K562 (cell line): Measurements from ENCODE around the gene SCN1B. TPM values are rescaled to one million over a fixed set of nuclear protein-coding genes. Genes with fewer than 3 reads are reported as not detected.

Experiments used
- ATAC-seq: fragments of 200-7000 bp; cut with Tn5 transposase; 3 replicates; pipeline ENCODE4 v1.9.1; 2020; ENCODE audit warnings: moderate library complexity
- BruUV-seq: library from RNA; stranded (reverse); fragments of 400-500 nt; replicated peaks from 2 replicates; lab custom pipeline; 2021; lab: Mats Ljungman, UMichigan
- CTCF ChIA-PET: fragments of 300-600 bp; formaldehyde crosslinking; extraction: SDS; loops from one replicate; lab custom pipeline; 2021; ENCODE audit warnings: low intra/inter-chr PET ratio; lab: Yijun Ruan, JAX
- POLR2A ChIA-PET: fragments of 300-600, 350-650 bp; sonication (Branson Sonifier 250); formaldehyde crosslinking; extraction: SDS; loops from one replicate; lab custom pipeline; 2021; ENCODE audit warnings: antibody characterized with exemption, inconsistent platforms; lab: Yijun Ruan, JAX
- DNase-seq, 4 experiments: peaks; one replicate each; pipeline versions ENCODE4 v3.0.0 to v3.0.0-alpha.2; 2011 to 2018; ENCODE audit warnings: low spot score in 3 of 4, mixed read lengths in 3 of 4; ENCODE audit errors: extremely low read depth in 1 of 4
- FAIRE-seq: peaks from 2 replicates; lab custom pipeline; 2011; peaks lifted over from hg19 to GRCh38; lab: Jason Lieb, UNC
- H2AFZ ChIP-seq: 2 replicates; pipeline ENCODE4 v1.6.0; 2011; ENCODE audit warnings: low read depth, low read length, control low read depth, inconsistent platforms
- H3K27ac ChIP-seq: fragments of 200-600 bp; 3 replicates; pipeline ENCODE4 v1.8.0; 2011; ENCODE audit warnings: low read depth, mild to moderate bottlenecking, control low read depth, inconsistent platforms, low read length, moderate library complexity, mixed read lengths; ENCODE audit errors: extremely low read depth
- H3K27me3 ChIP-seq, 2 experiments: fragments of 300-600 bp in 1 of 2; 2 replicates in 1 of 2; 3 replicates in 1 of 2; pipeline versions ENCODE4 v1.6.0 to v1.8.0; 2011; ENCODE audit warnings: inconsistent platforms in 2 of 2, low read length in 2 of 2, mild to moderate bottlenecking in 1 of 2, mixed read lengths in 1 of 2, moderate library complexity in 1 of 2; ENCODE audit not compliant: control insufficient read depth in 2 of 2, insufficient read depth in 2 of 2
- H3K36me3 ChIP-seq: fragments of 300-600 bp; 3 replicates; pipeline ENCODE4 v1.8.0; 2011; ENCODE audit warnings: mild to moderate bottlenecking, low read length, inconsistent platforms; ENCODE audit not compliant: control insufficient read depth, insufficient read depth
- H3K4me1 ChIP-seq, 2 experiments: fragments of 200-600 bp in 1 of 2; replicated peaks in 1 of 2; 2 replicates in 1 of 2; 3 replicates in 1 of 2; pipeline versions ENCODE4 v1.5.1 to v1.8.0; 2011; ENCODE audit warnings: inconsistent platforms in 2 of 2, low read length in 2 of 2, mild to moderate bottlenecking in 1 of 2, mixed read lengths in 1 of 2, moderate library complexity in 1 of 2; ENCODE audit not compliant: control insufficient read depth in 2 of 2, insufficient read depth in 2 of 2
- H3K4me2 ChIP-seq: 2 replicates; pipeline ENCODE4 v1.6.1; 2011; ENCODE audit warnings: low read length, control low read depth, inconsistent platforms, mixed read lengths; ENCODE audit not compliant: insufficient read depth
- H3K4me3 ChIP-seq: fragments of 200-600 bp; sonication (generic), shearing (Covaris generic); 2 replicates; pipeline ENCODE4 v1.5.1; 2016; ENCODE audit warnings: control low read depth, inconsistent platforms
- H3K79me2 ChIP-seq: fragments of 200-600 bp; 3 replicates; pipeline ENCODE4 v1.8.0; 2011; ENCODE audit warnings: low read length, inconsistent platforms; ENCODE audit not compliant: control insufficient read depth, insufficient read depth
- H3K9ac ChIP-seq, 2 experiments: 2 replicates each; pipeline versions ENCODE4 v1.6.0 to v1.6.1; 2011; ENCODE audit warnings: low read depth in 2 of 2, low read length in 2 of 2, control low read depth in 1 of 2, inconsistent platforms in 1 of 2, mild to moderate bottlenecking in 1 of 2, mixed read lengths in 1 of 2; ENCODE audit not compliant: insufficient read depth in 1 of 2
- H3K9me1 ChIP-seq: one replicate; pipeline ENCODE4 v1.6.0; 2011; ENCODE audit warnings: inconsistent platforms, mild to moderate bottlenecking, low read length, moderate library complexity; ENCODE audit not compliant: control insufficient read depth, insufficient read depth
- H3K9me3 ChIP-seq: replicated peaks from 2 replicates; pipeline ENCODE4 v1.5.1; 2011; ENCODE audit warnings: low read depth, low read length, inconsistent platforms; ENCODE audit not compliant: control insufficient read depth, insufficient read depth
- H4K20me1 ChIP-seq: replicated peaks from 2 replicates; pipeline ENCODE4 v1.6.1; 2011; ENCODE audit warnings: low read length, inconsistent platforms, mixed read lengths; ENCODE audit not compliant: control insufficient read depth, insufficient read depth
- ATF2 ChIP-seq: sonication (generic); formaldehyde crosslinking; IDR thresholded peaks from 2 replicates; pipeline ENCODE4 v1.8.1; 2022; ENCODE audit warnings: missing genetic modification reagents
- BCL6 ChIP-seq: fragments of 250-450 bp; sonication (Bioruptor Pico); IDR thresholded peaks from 2 replicates; pipeline ENCODE4 v1.4.0; 2020
- BCOR ChIP-seq: fragments of 450-650 bp; IDR thresholded peaks from 2 replicates; pipeline ENCODE4 v1.6.1; 2016
- COPS2 ChIP-seq: fragments of 450-650 bp; conservative IDR thresholded peaks from 2 replicates; pipeline ENCODE4 v1.6.1; 2016; ENCODE audit warnings: mild to moderate bottlenecking, moderate library complexity
- E2F1 ChIP-seq: sonication (generic); formaldehyde crosslinking; IDR thresholded peaks from 2 replicates; pipeline ENCODE4 v1.8.1; 2023; ENCODE audit warnings: mild to moderate bottlenecking, missing genetic modification reagents, moderate library complexity
- E2F3 ChIP-seq: fragments of 250-450 bp; sonication (Bioruptor Pico); IDR thresholded peaks from 2 replicates; pipeline ENCODE4 v1.4.0; 2020; ENCODE audit warnings: mild to moderate bottlenecking
- ESRRA ChIP-seq: fragments of 450-650 bp; IDR thresholded peaks from 2 replicates; pipeline ENCODE4 v1.6.1; 2014; ENCODE audit warnings: low read depth, mild to moderate bottlenecking, moderate library complexity, borderline replicate concordance
- ETS2 ChIP-seq: IDR thresholded peaks from 2 replicates; pipeline ENCODE4 v1.6.1; 2016; ENCODE audit warnings: borderline replicate concordance, missing genetic modification characterization, mild to moderate bottlenecking, moderate library complexity, missing compliant biosample characterization; ENCODE audit not compliant: poor library complexity, severe bottlenecking
- GATA2 ChIP-seq: sonication (generic); formaldehyde crosslinking; IDR thresholded peaks from 2 replicates; pipeline ENCODE4 v1.4.0; 2020; ENCODE audit warnings: mild to moderate bottlenecking, missing genetic modification reagents
- HCFC1 ChIP-seq: IDR thresholded peaks from 2 replicates; pipeline ENCODE4 v1.6.1; 2012; ENCODE audit warnings: low read depth, low read length, improper control_type of control experiment
- ID3 ChIP-seq, 2 experiments: fragments of 250-450 bp in 1 of 2; fragments of 450-650 bp in 1 of 2; sonication (Bioruptor Pico) in 1 of 2; IDR thresholded peaks; 2 replicates each; pipeline versions ENCODE4 v1.6.1 to v1.8.0; 2016 to 2021; ENCODE audit warnings: mild to moderate bottlenecking in 2 of 2, moderate library complexity in 2 of 2, missing compliant biosample characterization in 1 of 2, missing genetic modification characterization in 1 of 2
- KDM4B ChIP-seq, 2 experiments: fragments of 450-650 bp in 1 of 2; sonication (generic) in 1 of 2; IDR thresholded peaks; 2 replicates each; pipeline ENCODE4 v1.6.1; 2016 to 2017; ENCODE audit warnings: borderline replicate concordance in 2 of 2, antibody characterized with exemption in 1 of 2, low read depth in 1 of 2, mild to moderate bottlenecking in 1 of 2
- MAFK ChIP-seq: IDR thresholded peaks from 2 replicates; pipeline ENCODE4 v1.6.1; 2011; ENCODE audit warnings: low read length, improper control_type of control experiment
- PTBP1 ChIP-seq: fragments of 200-400 bp; formaldehyde crosslinking; IDR thresholded peaks from 2 replicates; pipeline ENCODE4 v1.6.1; 2017; ENCODE audit warnings: low read depth, low read length
- RBM25 ChIP-seq: fragments of 200-400 bp; formaldehyde crosslinking; IDR thresholded peaks from 2 replicates; pipeline ENCODE4 v1.6.1; 2018; ENCODE audit warnings: low read length, low read depth, moderate library complexity; ENCODE audit not compliant: severe bottlenecking
- SETDB1 ChIP-seq: IDR thresholded peaks from one replicate; pipeline ENCODE4 v1.6.1; 2012; ENCODE audit warnings: low read length, control low read depth, inconsistent platforms
- TFAP4 ChIP-seq: sonication (generic); formaldehyde crosslinking; IDR thresholded peaks from 2 replicates; pipeline ENCODE4 v1.8.0; 2022; ENCODE audit warnings: missing genetic modification reagents, mild to moderate bottlenecking, moderate library complexity, borderline replicate concordance
- ZNF134 ChIP-seq: fragments of 250-450 bp; sonication (Bioruptor Pico); conservative IDR thresholded peaks from 2 replicates; pipeline ENCODE4 v1.4.0; 2020
- ZNF239 ChIP-seq: fragments of 250-450 bp; sonication (Bioruptor Pico); IDR thresholded peaks from 2 replicates; pipeline ENCODE4 v1.4.0; 2020; ENCODE audit warnings: mild to moderate bottlenecking
- ZNF41 ChIP-seq: fragments of 250-450 bp; sonication (Bioruptor Pico); conservative IDR thresholded peaks from 2 replicates; pipeline ENCODE4 v1.4.0; 2020; ENCODE audit warnings: mild to moderate bottlenecking
- ZNF75A ChIP-seq: fragments of 450-650 bp; formaldehyde crosslinking; IDR thresholded peaks from 2 replicates; pipeline ENCODE4 v1.4.0; 2020; ENCODE audit warnings: mild to moderate bottlenecking
- WGBS: fragments of 100-300 bp; shearing (Covaris generic); methylation state at CpG from one replicate; pipeline ENCODE4 v1.1.6; 2016; ENCODE audit warnings: low coverage, mixed read lengths; ENCODE audit not compliant: insufficient coverage; ENCODE audit errors: missing lambda C conversion rate; 5-methylcytosine and 5-hydroxymethylcytosine counted together
- in situ Hi-C: fragments of 300-500 bp; cut with MboI; formaldehyde crosslinking; loops from 4 replicates; pipeline ENCODE4 v1.15.0; 2018; ENCODE audit warnings: inconsistent platforms, mixed read lengths
- intact Hi-C: fragments of 100-400 bp; cut with micrococcal nuclease; formaldehyde crosslinking; loops from 2 replicates; pipeline ENCODE4 v1.14.2; 2022
- polyA plus RNA-seq, 8 experiments: library from polyadenylated mRNA; depleted of rRNA in 4 of 8; stranded (reverse) in 5 of 8; unstranded in 3 of 8; fragments of >200 nt; fragmentation: Nextera tagmentation in 2 of 8; fragmentation: Illumina TruSeq in 1 of 8; extraction: Ambion mirVana in 2 of 8; extraction: Trizol in 1 of 8; gene quantifications; 2 replicates each; pipeline versions ENCODE4 v1.2.1 to v1.2.3, GENCODE V29; 2011 to 2014; ENCODE audit warnings: inconsistent platforms in 1 of 8, missing spikeins in 1 of 8
- total RNA-seq, 7 experiments: library from RNA; depleted of rRNA in 6 of 7; stranded (reverse); fragments of >200 nt in 6 of 7; fragmentation: Illumina TruSeq in 2 of 7; extraction: Trizol in 2 of 7; gene quantifications; 2 replicates each; pipeline versions ENCODE4 v1.2.1 to v1.2.3, GENCODE V29; 2011 to 2021; ENCODE audit warnings: low replicate concordance in 1 of 7

Gene SCN1B
- total and polyA plus RNA-seq, 9 of the 15 experiments (the other 6 are each of a cell fraction or from before 2014, with no cell fraction given) = 0.03 to 2.5 (median 0.91) TPM

GRCh38 chr19:35056513-35057063 is 26.3 kb downstream of the SCN1B start:
- Histone ChIP-seq H3K79me2 (no peaks in the 10 kb centered on the region), H3K9me3 (no peaks in the 10 kb centered on the region), H4K20me1 (no peaks in the 10 kb centered on the region), H3K4me1 (peaks cover 0 to 14% of the 10 kb centered on the region in 2 experiments; a peak in 2 of 5 replicates), H3K27me3 (peaks cover 2 to 20% of the 10 kb centered on the region in 2 experiments; a peak in 2 of 5 replicates), H3K9ac (no peak overlapping the region), H3K27ac (no peak overlapping the region), H3K4me3 (no peak overlapping the region), H3K4me2 (no peak overlapping the region), H2AFZ (no peak overlapping the region), H3K9me1 (no peaks in the 10 kb centered on the region), H3K36me3 (no peaks in the 10 kb centered on the region)
- ChIA-PET CTCF (no interaction called here), POLR2A (no interaction called here)
- ATAC-seq = no peak
- 9% methylated on average over 6 of the region's 6 CpGs for WGBS
- BruUV-seq = no TSS peak
- DNase-seq = no peak
- in situ Hi-C loops = no loop called here
- no peak for FAIRE-seq
- intact Hi-C loops = no loop called here
- TF ChIP-seq ZNF134 (CRISPR knock-in tag) = no peak
- TF ChIP-seq SETDB1 = no peak
- no peak for TF ChIP-seq COPS2
- no peak for TF ChIP-seq HCFC1
- TF ChIP-seq E2F3 (CRISPR knock-in tag) = no peak
- TF ChIP-seq ID3 (CRISPR knock-in tag; IDR thresholded peaks at IDR 0.05) = no peak
- TF ChIP-seq ID3 (tag; IDR thresholded peaks at IDR 0.05) = no peak
- TF ChIP-seq ESRRA = no peak
- TF ChIP-seq PTBP1 = 0 out of 2 replicates have a peak, but pooled peaks have one; percentile 48
- no peak for TF ChIP-seq TFAP4 (CRISPR knock-in tag)
- TF ChIP-seq GATA2 (CRISPR knock-in tag) = no peak
- peak; percentile 73 for TF ChIP-seq BCOR
- peak; percentile 90 for TF ChIP-seq RBM25
- no peak for TF ChIP-seq ZNF41 (CRISPR knock-in tag)
- no peak for TF ChIP-seq ZNF75A (CRISPR knock-in tag)
- TF ChIP-seq BCL6 (CRISPR knock-in tag) = no peak
- no peak for TF ChIP-seq ETS2 (tag)
- TF ChIP-seq E2F1 (CRISPR knock-in tag) = no peak
- TF ChIP-seq MAFK = no peak
- peak; percentile 99 for TF ChIP-seq ZNF239
- TF ChIP-seq KDM4B (IDR thresholded peaks at IDR 0.05; ENCODE audit: borderline replicate concordance in 2 of 2, low read depth in 1 of 2) = no peak
- no peak for TF ChIP-seq ATF2 (CRISPR knock-in tag)
